BJ (cell line): Measurements from ENCODE around the gene PCIF1. TPM values are rescaled to one million over a fixed set of nuclear protein-coding genes. Genes with fewer than 3 reads are reported as not detected.

Experiments used
- CTCF ChIA-PET: fragments of 350-600 bp; formaldehyde crosslinking; extraction: SDS; loops from one replicate; lab custom pipeline; 2021; ENCODE audit warnings: antibody characterized with exemption, inconsistent platforms; lab: Yijun Ruan, JAX
- POLR2A ChIA-PET: fragments of 300-600 bp; sonication (Branson Sonifier 250); formaldehyde crosslinking; extraction: SDS; loops from one replicate; lab custom pipeline; 2021; ENCODE audit warnings: antibody characterized with exemption; lab: Charles Lee
- DNase-seq: peaks from one replicate; pipeline ENCODE4 v3.0.0-alpha.2; 2011; ENCODE audit warnings: low read depth
- H3K27me3 ChIP-seq: 2 replicates; pipeline ENCODE4 v1.6.0; 2011; ENCODE audit warnings: low read length; ENCODE audit not compliant: control insufficient read depth, insufficient read depth
- H3K36me3 ChIP-seq: 2 replicates; pipeline ENCODE4 v1.5.1; 2011; ENCODE audit warnings: low read length; ENCODE audit not compliant: control insufficient read depth, insufficient read depth
- H3K4me3 ChIP-seq: 2 replicates; pipeline ENCODE4 v1.5.1; 2011; ENCODE audit warnings: low read depth, mild to moderate bottlenecking, control low read depth, low read length
- polyA plus RNA-seq: library from polyadenylated mRNA; depleted of rRNA; stranded (reverse); fragments of >200 nt; gene quantifications from 2 replicates; pipeline ENCODE4 v1.2.3, GENCODE V29; 2011
- TF ChIP-seq, protein P1 (sequence below): IDR thresholded peaks from 2 replicates; pipeline ENCODE4 v1.5.1; 2011; ENCODE audit warnings: low read depth, mild to moderate bottlenecking, control low read depth, inconsistent platforms, low read length, moderate library complexity; ENCODE audit not compliant: insufficient read depth

Gene PCIF1
- polyA plus RNA-seq, 1 experiment = 20.9 TPM

DNA sequence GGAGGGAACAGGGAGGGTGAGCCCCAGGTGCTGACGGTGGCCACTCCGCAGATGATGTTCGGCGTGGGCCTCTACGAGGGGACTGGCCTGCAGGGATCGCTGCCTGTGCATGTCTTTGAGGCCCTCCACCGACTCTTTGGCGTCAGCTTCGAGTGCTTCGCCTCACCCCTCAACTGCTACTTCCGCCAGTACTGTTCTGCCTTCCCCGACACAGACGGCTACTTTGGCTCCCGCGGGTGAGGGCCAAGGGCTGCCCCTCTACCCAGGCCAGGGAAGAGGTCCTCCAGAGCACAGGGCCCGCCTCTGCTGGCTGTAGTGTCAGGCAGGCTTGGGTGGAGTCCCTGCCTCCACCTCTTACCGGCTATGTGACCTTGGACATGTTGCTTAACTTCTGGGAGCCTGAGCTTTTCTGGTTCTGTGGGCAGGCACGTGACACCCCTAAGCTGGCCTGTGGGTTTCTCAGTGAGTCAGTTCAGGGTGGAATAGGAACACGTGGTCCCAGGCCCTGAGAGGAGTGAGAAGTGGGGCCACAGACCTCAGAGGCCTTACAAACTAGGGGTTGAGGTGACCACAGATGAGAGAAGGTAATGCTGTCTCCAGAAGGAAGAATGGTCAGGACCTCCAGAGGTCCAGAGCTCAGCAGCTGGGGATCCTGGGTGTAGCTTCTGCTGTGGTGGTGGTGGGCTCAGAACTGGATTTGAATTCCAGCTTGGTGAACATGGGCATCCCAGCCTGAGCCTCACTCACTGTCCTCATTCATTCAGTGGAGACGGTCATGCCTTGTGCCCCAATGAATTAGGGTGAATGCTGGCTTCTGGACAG, 11.9 kb downstream of the PCIF1 start:
- peaks cover 56% of the 10 kb centered on the region for H3K36me3 ChIP-seq
- POLR2A ChIA-PET = no interaction called here

GRCh38 chr20:45947110-45947866, 12.8 kb downstream of the PCIF1 start:
- peaks cover 63% of the 10 kb centered on the region for H3K36me3 ChIP-seq
- ChIA-PET POLR2A (no interaction called here), CTCF (interaction anchor here (1.0 to 1.9 kb wide), 5 partner anchors 10 to 123 kb away, joined by 3 to 8 read pairs (median 4); partner anchors contain the start of gene TNNC2)
- TF ChIP-seq, protein P1, sequence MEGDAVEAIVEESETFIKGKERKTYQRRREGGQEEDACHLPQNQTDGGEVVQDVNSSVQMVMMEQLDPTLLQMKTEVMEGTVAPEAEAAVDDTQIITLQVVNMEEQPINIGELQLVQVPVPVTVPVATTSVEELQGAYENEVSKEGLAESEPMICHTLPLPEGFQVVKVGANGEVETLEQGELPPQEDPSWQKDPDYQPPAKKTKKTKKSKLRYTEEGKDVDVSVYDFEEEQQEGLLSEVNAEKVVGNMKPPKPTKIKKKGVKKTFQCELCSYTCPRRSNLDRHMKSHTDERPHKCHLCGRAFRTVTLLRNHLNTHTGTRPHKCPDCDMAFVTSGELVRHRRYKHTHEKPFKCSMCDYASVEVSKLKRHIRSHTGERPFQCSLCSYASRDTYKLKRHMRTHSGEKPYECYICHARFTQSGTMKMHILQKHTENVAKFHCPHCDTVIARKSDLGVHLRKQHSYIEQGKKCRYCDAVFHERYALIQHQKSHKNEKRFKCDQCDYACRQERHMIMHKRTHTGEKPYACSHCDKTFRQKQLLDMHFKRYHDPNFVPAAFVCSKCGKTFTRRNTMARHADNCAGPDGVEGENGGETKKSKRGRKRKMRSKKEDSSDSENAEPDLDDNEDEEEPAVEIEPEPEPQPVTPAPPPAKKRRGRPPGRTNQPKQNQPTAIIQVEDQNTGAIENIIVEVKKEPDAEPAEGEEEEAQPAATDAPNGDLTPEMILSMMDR = no peak
- no peaks in the 10 kb centered on the region for H3K27me3 ChIP-seq
- DNase-seq = no peak
- H3K4me3 ChIP-seq = no peak overlapping the region

More for the DNA sequence above, 11.9 kb downstream of the PCIF1 start:
- CTCF ChIA-PET = interaction anchor here (0.9 to 1.9 kb wide), 6 partner anchors 10 to 138 kb away, joined by 3 to 8 read pairs (median 4); partner anchors contain the start of gene TNNC2
- no peak for DNase-seq
- no peak overlapping the region for H3K4me3 ChIP-seq
- no peaks in the 10 kb centered on the region for H3K27me3 ChIP-seq
- TF ChIP-seq, protein P1 = no peak

- ChIA-PET POLR2A (no interaction called here), CTCF (interaction anchor here (0.7 to 4.7 kb wide), 5 partner anchors 11 to 149 kb away, joined by 3 to 28 read pairs (median 6); partner anchors contain the start of gene ZNF335)
- H3K36me3 ChIP-seq = peaks cover 66% of the 10 kb centered on the region
Measured at GRCh38 chr20:45948261-45948733, 13.8 kb downstream of the PCIF1 start.

GRCh38 chr20:45948742-45949541, 14.5 kb downstream of the PCIF1 start:
- ChIA-PET CTCF (interaction anchor here (1.6 to 4.7 kb wide), 3 partner anchors 11 to 150 kb away, joined by 6 to 28 read pairs (median 7); partner anchors contain the start of gene ZNF335), POLR2A (no interaction called here)
- Histone ChIP-seq H3K27me3 (no peaks in the 10 kb centered on the region), H3K36me3 (peaks cover 65% of the 10 kb centered on the region), H3K4me3 (no peak overlapping the region)
- no peak for DNase-seq
- TF ChIP-seq, protein P1 = no peak

More at GRCh38 chr20:45948261-45948733, 13.8 kb downstream of the PCIF1 start:
- no peak for DNase-seq
- no peak overlapping the region for H3K4me3 ChIP-seq
- no peaks in the 10 kb centered on the region for H3K27me3 ChIP-seq
- TF ChIP-seq, protein P1 = no peak
